Suprapubic skin (tissue), 4 donors: ENCODE results near the gene NPHP4. TPM values are rescaled to one million over a fixed set of nuclear protein-coding genes. Genes with fewer than 3 reads are reported as not detected.
A peak's percentile ranks its signal among the peaks of the same experiment; 100 is the strongest.

Experiments
- DNase-seq, 2 donors: peaks; one replicate each; pipeline ENCODE4 v3.0.0-alpha.2; 2019; ENCODE audit warnings: low spot score in 2 of 2
- H3K27ac ChIP-seq: fragments of 200-600 bp; sonication (generic); one replicate; pipeline ENCODE4 v1.5.1; 2019
- H3K27me3 ChIP-seq: fragments of 200-600 bp; sonication (generic); one replicate; pipeline ENCODE4 v1.5.1; 2019
- H3K36me3 ChIP-seq: fragments of 200-600 bp; sonication (generic); one replicate; pipeline ENCODE4 v1.5.1; 2019
- H3K4me1 ChIP-seq: fragments of 200-600 bp; sonication (generic); one replicate; pipeline ENCODE4 v1.5.1; 2019
- H3K4me3 ChIP-seq: fragments of 200-600 bp; sonication (generic); one replicate; pipeline ENCODE4 v1.5.1; 2019; ENCODE audit warnings: mild to moderate bottlenecking
- H3K9me3 ChIP-seq: fragments of 200-600 bp; sonication (generic); one replicate; pipeline ENCODE4 v1.5.1; 2019
- CTCF ChIP-seq, 2 donors: fragments of 200-600 bp in 1 of 2; fragments of 450-650 bp in 1 of 2; sonication (generic) in 1 of 2; IDR thresholded peaks; one replicate each; pipeline ENCODE4 v1.5.1; 2016 to 2019; ENCODE audit warnings: antibody characterized with exemption in 2 of 2, mild to moderate bottlenecking in 1 of 2, moderate library complexity in 1 of 2
- EP300 ChIP-seq: sonication (generic); formaldehyde crosslinking; IDR thresholded peaks from one replicate; pipeline ENCODE4 v1.6.1; 2017; ENCODE audit warnings: antibody characterized with exemption
- POLR2A ChIP-seq, 2 donors: fragments of 450-650 bp; IDR thresholded peaks; one replicate each; pipeline ENCODE4 v1.6.1; 2017; ENCODE audit warnings: antibody characterized with exemption in 2 of 2, mild to moderate bottlenecking in 2 of 2, moderate library complexity in 2 of 2
- POLR2AphosphoS5 ChIP-seq, 3 donors: sonication (generic); formaldehyde crosslinking; IDR thresholded peaks; one replicate each; pipeline ENCODE4 v1.6.1; 2017; ENCODE audit warnings: antibody characterized with exemption in 3 of 3
- WGBS: methylation state at CpG from one replicate; pipeline ENCODE4 v1.1.5; 2018; 5-methylcytosine and 5-hydroxymethylcytosine counted together
- total RNA-seq, 4 donors: library from RNA; depleted of rRNA; stranded (reverse); fragments of >200 nt; gene quantifications; one replicate each; pipeline ENCODE4 v1.1.0, GENCODE V29; 2016

Gene NPHP4
- total RNA-seq, 4 donors from 2014 or later = 26.3 to 33.7 (median 29.1) TPM

- WGBS = 93% methylated on average over 22 of the region's 22 CpGs
Observed at GRCh38 chr1:5947071-5947821, 45.0 kb downstream of the NPHP4 start.

DNA sequence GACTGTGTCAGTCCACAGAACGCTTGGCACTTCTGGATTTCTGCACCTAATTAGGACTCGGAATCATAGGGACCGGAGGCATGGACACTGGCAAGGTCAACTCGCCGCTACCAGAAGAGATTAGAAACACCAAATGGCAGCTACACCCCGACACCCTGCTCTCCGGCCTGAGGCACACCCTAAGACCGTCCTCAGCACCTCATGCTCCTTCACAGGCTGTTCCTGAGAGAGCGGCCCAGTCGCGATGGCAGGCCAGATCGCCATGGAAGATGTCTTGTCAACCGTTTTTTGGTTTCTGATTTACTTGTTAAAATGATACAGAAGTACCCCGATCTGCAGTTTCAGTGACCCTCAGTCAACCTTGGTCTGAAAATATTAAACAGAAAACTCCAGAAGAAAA lies 46.8 kb downstream of the NPHP4 start:
- DNase-seq = peak in 1 of 2 donors; percentile 34
- Histone ChIP-seq H3K9me3 (no peaks in the 10 kb centered on the region), H3K27me3 (no peaks in the 10 kb centered on the region), H3K36me3 (peaks cover 23% of the 10 kb centered on the region), H3K27ac (no peak overlapping the region), H3K4me1 (peaks cover 27% of the 10 kb centered on the region), H3K4me3 (no peak overlapping the region)
- no peak for TF ChIP-seq POLR2A (IDR thresholded peaks at IDR 0.05)
- TF ChIP-seq CTCF (IDR thresholded peaks at IDR 0.05) = no peak
- WGBS = 93% methylated on average over 14 of the region's 14 CpGs

More at GRCh38 chr1:5947071-5947821, 45.0 kb downstream of the NPHP4 start:
- Histone ChIP-seq H3K27ac (no peak overlapping the region), H3K4me1 (peaks cover 29% of the 10 kb centered on the region), H3K9me3 (no peaks in the 10 kb centered on the region), H3K36me3 (peaks cover 23% of the 10 kb centered on the region), H3K27me3 (no peaks in the 10 kb centered on the region), H3K4me3 (no peak overlapping the region)
- TF ChIP-seq EP300 = no peak
- no peak for TF ChIP-seq POLR2AphosphoS5 (IDR thresholded peaks at IDR 0.05)
- no peak for TF ChIP-seq POLR2A (IDR thresholded peaks at IDR 0.05)
- no peak for TF ChIP-seq CTCF (IDR thresholded peaks at IDR 0.05)
- DNase-seq = peak; percentile 30 to 65

DNA sequence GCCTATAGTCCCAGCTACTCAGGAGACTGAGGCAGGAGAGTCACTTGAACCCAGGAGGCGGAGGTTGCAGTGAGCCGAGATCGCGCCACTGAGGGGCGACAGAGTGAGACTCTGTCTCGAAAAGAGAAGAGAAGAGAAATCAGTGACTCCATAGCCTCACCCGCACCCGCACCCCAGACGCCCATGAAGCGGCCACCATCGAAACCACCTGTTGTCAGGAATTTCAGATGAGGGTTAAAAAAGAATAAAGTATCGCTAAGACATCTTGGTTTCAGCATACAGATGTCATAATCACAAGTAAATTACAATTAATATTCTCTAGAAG lies 47.4 kb downstream of the NPHP4 start:
- Histone ChIP-seq H3K36me3 (peaks cover 23% of the 10 kb centered on the region), H3K4me1 (peaks cover 22% of the 10 kb centered on the region), H3K27ac (no peak overlapping the region), H3K27me3 (no peaks in the 10 kb centered on the region), H3K9me3 (no peaks in the 10 kb centered on the region), H3K4me3 (no peak overlapping the region)
- TF ChIP-seq POLR2A (IDR thresholded peaks at IDR 0.05) (no peak), EP300 (no peak), POLR2AphosphoS5 (IDR thresholded peaks at IDR 0.05) (no peak), CTCF (IDR thresholded peaks at IDR 0.05) (no peak)
- 95% methylated on average over 12 of the region's 12 CpGs for WGBS
- peak in 1 of 2 donors; percentile 67 for DNase-seq

DNA sequence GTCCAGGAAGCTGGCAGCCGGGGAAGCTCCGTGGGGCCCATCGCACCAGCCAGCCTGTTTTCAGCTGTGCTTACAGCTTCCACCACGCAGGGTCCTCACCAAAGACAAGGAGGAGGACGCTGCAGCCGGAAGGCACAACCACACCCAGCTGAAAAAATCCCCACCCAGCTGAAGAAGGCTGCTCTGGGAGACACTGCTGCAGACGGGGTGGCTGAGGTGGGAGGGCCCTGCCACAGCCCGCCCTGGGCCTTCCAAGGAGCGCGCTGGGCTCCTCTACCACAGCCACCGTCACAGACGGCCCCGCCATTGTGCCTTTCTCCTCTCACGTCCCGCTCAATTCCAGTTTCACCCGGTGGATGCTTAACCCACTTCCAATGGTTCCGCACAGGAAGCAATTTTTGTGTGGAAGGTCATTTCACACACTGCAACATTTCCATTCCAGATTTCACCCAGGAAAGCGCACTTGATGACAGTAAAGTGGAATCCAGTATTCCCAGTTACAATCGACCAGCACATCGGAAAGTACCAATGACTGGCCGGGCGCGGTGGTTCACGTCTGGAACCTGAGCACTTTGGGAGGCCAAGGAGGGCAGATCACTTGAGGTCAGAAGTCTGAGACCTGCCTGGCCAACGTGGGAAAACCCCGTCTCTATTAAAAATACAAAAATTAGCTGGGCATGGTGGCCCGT lies 47.9 kb downstream of the NPHP4 start:
- Histone ChIP-seq H3K36me3 (peaks cover 23% of the 10 kb centered on the region), H3K4me1 (peaks cover 25% of the 10 kb centered on the region), H3K4me3 (no peak overlapping the region), H3K9me3 (no peaks in the 10 kb centered on the region), H3K27me3 (no peaks in the 10 kb centered on the region), H3K27ac (no peak overlapping the region)
- DNase-seq = peak in 1 of 2 donors; percentile 76
- no peak for TF ChIP-seq POLR2A (IDR thresholded peaks at IDR 0.05)
- TF ChIP-seq CTCF (IDR thresholded peaks at IDR 0.05) = no peak
- no peak for TF ChIP-seq EP300
- TF ChIP-seq POLR2AphosphoS5 (IDR thresholded peaks at IDR 0.05) = no peak
- WGBS = 65% methylated on average over 27 of the region's 27 CpGs

GRCh38 chr1:5943343-5944124 lies 48.7 kb downstream of the NPHP4 start:
- WGBS = 59% methylated on average over 11 of the region's 11 CpGs
- Histone ChIP-seq H3K27me3 (no peaks in the 10 kb centered on the region), H3K4me3 (no peak overlapping the region), H3K36me3 (peaks cover 23% of the 10 kb centered on the region), H3K4me1 (peaks cover 31% of the 10 kb centered on the region), H3K9me3 (no peaks in the 10 kb centered on the region), H3K27ac (no peak overlapping the region)
- TF ChIP-seq EP300 (no peak), CTCF (IDR thresholded peaks at IDR 0.05) (no peak), POLR2AphosphoS5 (IDR thresholded peaks at IDR 0.05) (no peak), POLR2A (IDR thresholded peaks at IDR 0.05) (no peak)
- DNase-seq = peak in 1 of 2 donors; percentile 69
